Astrocyte of the spinal cord (primary cell): ENCODE results near the gene SPDYE4.

Source experiments
- DNase-seq: peaks from one replicate; pipeline ENCODE4 v3.0.0; 2011; ENCODE audit warnings: low read depth, low spot score
- H3K4me3 ChIP-seq: 2 replicates; pipeline ENCODE4 v1.5.1; 2011; ENCODE audit warnings: low read depth, mild to moderate bottlenecking, low read length, moderate library complexity
- in situ Hi-C: cut with HindIII; loops from 2 replicates; pipeline ENCODE4 v1.10.0; 2017; ENCODE audit warnings: low sequenced_read_pairs
- TF ChIP-seq, protein P1 (sequence below): IDR thresholded peaks from 2 replicates; pipeline ENCODE4 v1.5.1; 2012; ENCODE audit warnings: low read depth, mild to moderate bottlenecking, low read length, inconsistent platforms

SPDYE4 gene

DNA sequence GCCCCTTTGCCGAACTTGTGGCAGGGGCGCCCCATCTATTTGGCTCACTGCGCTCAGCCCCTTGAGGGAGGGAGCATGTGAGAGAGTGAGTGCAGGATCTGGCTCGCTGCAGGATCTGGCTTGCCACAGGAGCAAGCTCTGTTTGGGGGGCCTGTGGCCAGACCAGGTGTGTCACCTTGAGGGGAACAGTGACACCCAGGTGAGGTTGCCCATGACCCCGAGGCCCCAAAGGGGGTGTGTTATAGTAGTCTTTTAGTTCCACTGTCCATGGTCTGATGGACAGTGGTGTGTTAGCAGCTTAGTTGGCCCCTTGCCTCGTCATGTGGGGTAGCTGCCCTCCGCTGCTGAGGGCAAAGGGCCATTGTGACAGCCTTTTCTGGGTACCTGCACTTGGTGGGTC is 55.3 kb downstream of the SPDYE4 start:
- TF ChIP-seq, protein P1, sequence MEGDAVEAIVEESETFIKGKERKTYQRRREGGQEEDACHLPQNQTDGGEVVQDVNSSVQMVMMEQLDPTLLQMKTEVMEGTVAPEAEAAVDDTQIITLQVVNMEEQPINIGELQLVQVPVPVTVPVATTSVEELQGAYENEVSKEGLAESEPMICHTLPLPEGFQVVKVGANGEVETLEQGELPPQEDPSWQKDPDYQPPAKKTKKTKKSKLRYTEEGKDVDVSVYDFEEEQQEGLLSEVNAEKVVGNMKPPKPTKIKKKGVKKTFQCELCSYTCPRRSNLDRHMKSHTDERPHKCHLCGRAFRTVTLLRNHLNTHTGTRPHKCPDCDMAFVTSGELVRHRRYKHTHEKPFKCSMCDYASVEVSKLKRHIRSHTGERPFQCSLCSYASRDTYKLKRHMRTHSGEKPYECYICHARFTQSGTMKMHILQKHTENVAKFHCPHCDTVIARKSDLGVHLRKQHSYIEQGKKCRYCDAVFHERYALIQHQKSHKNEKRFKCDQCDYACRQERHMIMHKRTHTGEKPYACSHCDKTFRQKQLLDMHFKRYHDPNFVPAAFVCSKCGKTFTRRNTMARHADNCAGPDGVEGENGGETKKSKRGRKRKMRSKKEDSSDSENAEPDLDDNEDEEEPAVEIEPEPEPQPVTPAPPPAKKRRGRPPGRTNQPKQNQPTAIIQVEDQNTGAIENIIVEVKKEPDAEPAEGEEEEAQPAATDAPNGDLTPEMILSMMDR, result no peak
- no peak for DNase-seq

DNA sequence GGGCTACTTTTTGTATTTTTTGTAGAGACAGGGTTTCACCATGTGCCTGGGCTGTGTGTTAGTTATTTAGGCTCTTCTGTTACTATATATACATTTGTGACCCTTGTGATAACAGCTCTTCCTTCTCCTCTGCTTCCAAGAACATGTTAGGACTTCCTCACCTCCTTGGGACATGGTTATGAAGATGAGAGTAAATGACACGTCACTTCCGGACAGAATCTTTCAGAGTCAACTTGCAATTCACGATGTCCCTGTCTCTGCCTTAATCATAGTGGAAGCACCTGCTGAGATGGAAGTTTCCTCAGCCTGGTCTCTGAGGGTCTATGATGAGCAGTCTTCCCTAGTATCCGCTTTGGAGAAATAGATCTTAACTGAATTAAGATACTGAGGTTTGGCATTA is 56.6 kb downstream of the SPDYE4 start:
- TF ChIP-seq, protein P1, result no peak
- in situ Hi-C loops, result no loop called here
- no peak overlapping the region for H3K4me3 ChIP-seq
- no peak for DNase-seq

More for the DNA sequence above, 55.3 kb downstream of the SPDYE4 start:
- H3K4me3 ChIP-seq, result no peak overlapping the region
- in situ Hi-C loops, result no loop called here

DNA sequence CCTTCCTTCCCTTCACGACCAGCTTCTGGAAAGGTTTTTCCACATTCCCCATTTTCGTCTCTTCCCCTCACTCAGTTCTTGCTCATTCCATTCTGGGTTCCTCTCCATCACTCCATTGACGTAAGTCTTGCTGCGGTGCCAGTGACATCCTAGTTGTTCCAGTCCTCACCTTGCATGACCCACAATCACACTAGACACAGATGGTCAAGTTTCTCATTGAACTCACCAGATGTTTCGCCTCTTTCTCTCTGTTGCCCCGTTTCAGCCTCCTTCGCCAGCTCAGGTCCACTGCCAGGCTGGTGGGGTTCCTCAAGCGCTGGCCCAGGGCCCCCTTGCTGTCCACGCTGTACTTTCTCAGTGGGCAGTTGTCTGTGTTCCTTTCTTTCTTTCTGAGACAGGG is 57.1 kb downstream of the SPDYE4 start:
- in situ Hi-C loops, result no loop called here
- no peak for DNase-seq
- TF ChIP-seq, protein P1, result no peak
- no peak overlapping the region for H3K4me3 ChIP-seq
